ENCODE data around the gene GOLGA6D.
"Not testable (repeated sequence)": the region's sequence is repeated elsewhere in the genome, so short reads cannot be mapped to it uniquely, and the experiment has no call there.

The GOLGA6D gene

GRCh38 chr15:75282572-75282971, at the start of gene GOLGA6D:
Gene GOLGA6D (plus strand): TSS chr15:75282835. CDS start chr15:75282876, 41 bp downstream.
- not testable (repeated sequence) for H3K4me3 ChIP-seq (ENCODE audit: low read depth, low read length)

DNA sequence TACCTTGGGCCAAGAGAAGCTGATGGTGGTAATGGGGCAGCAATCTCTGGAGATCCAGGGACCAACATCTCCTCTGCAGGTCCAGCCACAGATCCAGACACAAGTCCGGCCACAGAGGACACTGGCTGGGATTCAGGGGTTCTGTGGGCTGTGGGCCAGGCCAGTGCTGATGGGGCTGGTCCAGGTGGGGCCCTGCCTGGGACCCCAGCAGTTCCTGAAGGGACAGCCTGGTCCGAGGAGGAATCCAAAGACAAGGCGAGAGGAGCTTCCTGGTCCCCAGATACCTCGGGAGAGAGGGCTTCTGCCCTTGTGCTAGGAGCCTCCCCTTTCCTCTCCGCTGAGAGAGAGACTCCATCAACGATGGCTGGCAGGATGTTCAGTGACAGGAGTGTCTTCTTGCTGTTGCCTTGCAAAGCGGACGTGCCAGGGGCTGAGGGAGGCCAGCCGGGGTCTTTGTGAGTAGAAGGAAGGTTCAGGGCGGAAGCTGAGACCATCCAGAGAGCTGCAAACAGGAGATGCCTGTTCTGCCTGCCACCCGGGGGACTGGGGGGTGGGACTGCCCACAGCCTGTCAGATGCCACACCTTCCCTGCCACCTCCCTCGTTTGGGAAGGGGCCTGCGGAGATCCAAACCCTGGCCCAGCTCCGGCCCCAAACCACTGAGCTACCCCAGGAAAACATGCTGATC, 49.0 kb upstream of the GOLGA6D start:
- TF ChIP-seq, protein P1, sequence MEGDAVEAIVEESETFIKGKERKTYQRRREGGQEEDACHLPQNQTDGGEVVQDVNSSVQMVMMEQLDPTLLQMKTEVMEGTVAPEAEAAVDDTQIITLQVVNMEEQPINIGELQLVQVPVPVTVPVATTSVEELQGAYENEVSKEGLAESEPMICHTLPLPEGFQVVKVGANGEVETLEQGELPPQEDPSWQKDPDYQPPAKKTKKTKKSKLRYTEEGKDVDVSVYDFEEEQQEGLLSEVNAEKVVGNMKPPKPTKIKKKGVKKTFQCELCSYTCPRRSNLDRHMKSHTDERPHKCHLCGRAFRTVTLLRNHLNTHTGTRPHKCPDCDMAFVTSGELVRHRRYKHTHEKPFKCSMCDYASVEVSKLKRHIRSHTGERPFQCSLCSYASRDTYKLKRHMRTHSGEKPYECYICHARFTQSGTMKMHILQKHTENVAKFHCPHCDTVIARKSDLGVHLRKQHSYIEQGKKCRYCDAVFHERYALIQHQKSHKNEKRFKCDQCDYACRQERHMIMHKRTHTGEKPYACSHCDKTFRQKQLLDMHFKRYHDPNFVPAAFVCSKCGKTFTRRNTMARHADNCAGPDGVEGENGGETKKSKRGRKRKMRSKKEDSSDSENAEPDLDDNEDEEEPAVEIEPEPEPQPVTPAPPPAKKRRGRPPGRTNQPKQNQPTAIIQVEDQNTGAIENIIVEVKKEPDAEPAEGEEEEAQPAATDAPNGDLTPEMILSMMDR (IDR thresholded peaks at IDR 0.05; ENCODE audit: low read depth, low read length): no peak

GRCh38 chr15:75234191-75234810, 48.3 kb upstream of the GOLGA6D start:
- TF ChIP-seq, protein P1 (IDR thresholded peaks at IDR 0.05; ENCODE audit: low read depth, low read length): no peak
- H3K4me3 ChIP-seq (ENCODE audit: low read depth, low read length): no peak overlapping the region

More for the DNA sequence above, 49.0 kb upstream of the GOLGA6D start:
- H3K4me3 ChIP-seq (ENCODE audit: low read depth, low read length): no peak overlapping the region

GRCh38 chr15:75235051-75235673, 47.5 kb upstream of the GOLGA6D start:
- no peak overlapping the region for H3K4me3 ChIP-seq (ENCODE audit: low read depth, low read length)
- TF ChIP-seq, protein P1 (IDR thresholded peaks at IDR 0.05; ENCODE audit: low read depth, low read length): no peak

- TF ChIP-seq, protein P1 (IDR thresholded peaks at IDR 0.05; ENCODE audit: low read depth, low read length): no peak
- H3K4me3 ChIP-seq (ENCODE audit: low read depth, low read length): no peak overlapping the region
Observed at GRCh38 chr15:75235760-75236729, 46.6 kb upstream of the GOLGA6D start.

DNA sequence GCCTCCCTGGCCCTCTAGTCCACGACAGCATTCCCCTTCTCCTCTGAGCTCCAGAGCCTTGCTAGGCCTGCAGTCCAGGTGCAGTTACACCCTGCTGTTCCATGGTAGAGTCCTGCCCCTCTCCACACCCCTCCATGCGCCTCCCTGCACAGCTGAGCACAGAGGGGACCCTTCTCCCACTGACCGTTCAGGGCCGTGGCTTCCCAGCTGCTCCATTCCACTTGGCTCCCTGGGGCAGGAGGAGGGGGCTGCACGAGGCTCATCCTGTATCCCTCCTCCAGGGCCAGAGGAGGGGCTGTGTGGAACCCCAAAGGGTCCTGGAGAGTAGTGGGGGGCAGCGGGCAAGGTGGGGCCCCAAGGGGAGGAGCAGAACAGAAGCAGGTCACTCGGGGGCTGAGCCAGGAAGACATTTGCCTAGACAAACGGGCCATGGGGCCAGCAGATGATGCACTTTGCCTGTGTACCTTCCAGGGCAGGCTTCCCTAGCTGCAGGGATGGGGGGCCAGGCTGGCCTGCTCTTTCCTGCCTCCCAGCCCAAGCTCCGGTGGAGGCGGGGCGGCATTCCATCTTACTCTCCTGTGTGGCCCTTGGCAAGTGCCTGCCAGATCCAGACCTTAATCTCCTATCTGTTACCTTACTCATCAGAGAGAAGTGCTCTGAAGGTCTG, 45.2 kb upstream of the GOLGA6D start:
- no peak overlapping the region for H3K4me3 ChIP-seq (ENCODE audit: low read depth, low read length)
- TF ChIP-seq, protein P1 (IDR thresholded peaks at IDR 0.05; ENCODE audit: low read depth, low read length): no peak

DNA sequence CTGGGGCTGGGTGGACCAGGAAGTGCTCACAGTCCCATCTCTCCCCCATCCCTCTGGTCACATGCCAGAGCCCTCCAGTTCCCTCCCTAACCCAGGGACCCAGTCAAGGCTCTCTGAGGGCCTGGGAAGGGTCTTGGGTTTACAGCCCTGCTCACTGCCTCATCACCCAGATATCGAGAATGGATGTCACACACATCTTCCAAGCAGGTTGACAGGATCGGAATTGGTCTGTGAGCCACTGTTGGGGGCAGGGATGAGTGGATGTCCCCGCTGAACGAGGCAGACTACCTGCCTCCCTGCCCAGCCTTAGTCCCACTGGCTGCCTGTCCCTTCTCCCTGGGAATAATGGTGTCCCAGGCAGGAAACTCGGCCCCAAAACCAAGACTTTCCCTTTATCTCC, 44.5 kb upstream of the GOLGA6D start:
- no peak overlapping the region for H3K4me3 ChIP-seq (ENCODE audit: low read depth, low read length)
- TF ChIP-seq, protein P1 (IDR thresholded peaks at IDR 0.05; ENCODE audit: low read depth, low read length): no peak

DNA sequence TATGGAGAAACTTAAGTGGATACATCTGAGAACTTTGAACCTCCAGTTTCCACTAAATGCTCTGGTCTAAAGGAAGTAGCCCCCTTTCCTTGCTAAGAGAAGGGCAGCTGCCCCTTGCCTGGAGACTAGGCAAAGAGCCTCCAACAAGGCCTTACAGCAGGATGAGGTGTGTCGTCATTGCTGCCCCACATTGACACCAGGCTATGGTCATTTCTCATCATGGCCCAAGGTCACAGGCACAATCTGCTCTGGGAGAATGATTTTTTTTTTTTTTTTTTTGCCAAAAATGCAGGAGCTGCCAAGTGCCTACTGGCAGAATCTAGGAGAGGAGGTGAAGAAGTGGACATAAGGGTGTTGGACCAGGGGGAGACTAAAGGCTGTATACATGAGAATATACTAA, 36.9 kb upstream of the GOLGA6D start:
- not testable (repeated sequence) for H3K4me3 ChIP-seq (ENCODE audit: low read depth, low read length)

- H3K4me3 ChIP-seq (ENCODE audit: low read depth, low read length): not testable (repeated sequence)
Observed at GRCh38 chr15:75248991-75249390, 33.6 kb upstream of the GOLGA6D start.
